ENCODE measurements around the gene NPAS3.

Gene NPAS3

DNA sequence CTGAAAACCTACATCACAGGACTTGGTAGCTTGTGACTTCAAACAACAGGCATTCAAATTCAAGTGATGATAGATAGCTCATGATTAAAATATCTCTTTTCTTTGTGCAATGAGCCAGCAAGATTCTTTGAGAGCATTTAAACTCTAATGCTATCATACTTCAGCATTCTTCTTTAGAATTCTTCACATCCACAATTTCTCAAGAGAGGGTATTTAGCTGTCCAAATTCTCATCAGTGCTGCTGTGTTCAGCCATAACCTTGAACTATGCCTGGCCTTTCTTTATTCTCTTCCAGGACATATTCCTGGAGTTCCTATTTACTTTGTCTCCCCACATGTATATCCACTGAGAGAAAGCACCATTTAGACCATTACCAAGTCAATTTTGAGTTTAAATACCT lies 691.1 kb downstream of the NPAS3 start:
- H3K4me1 ChIP-seq (ENCODE audit: control insufficient read depth in 5 of 5, insufficient read depth in 5 of 5, low read length in 5 of 5) = no peaks in the 10 kb centered on the region
- H3K9me3 ChIP-seq (ENCODE audit: control insufficient read depth in 5 of 5, low read length in 5 of 5) = no peaks in the 10 kb centered on the region
- H3K27me3 ChIP-seq (ENCODE audit: control insufficient read depth in 5 of 5, insufficient read depth in 4 of 5, low read length in 5 of 5) = no peaks in the 10 kb centered on the region
- H3K9ac ChIP-seq (ENCODE audit: low read length in 5 of 5) = no peak overlapping the region
- no peaks in the 10 kb centered on the region for H3K36me3 ChIP-seq (ENCODE audit: control insufficient read depth in 5 of 5, insufficient read depth in 5 of 5, low read length in 5 of 5)
- H3K27ac ChIP-seq (ENCODE audit: low read depth, low read length) = no peak overlapping the region
- H3K4me3 ChIP-seq (ENCODE audit: low read depth in 1 of 5, low read length in 5 of 5) = no peak overlapping the region

DNA sequence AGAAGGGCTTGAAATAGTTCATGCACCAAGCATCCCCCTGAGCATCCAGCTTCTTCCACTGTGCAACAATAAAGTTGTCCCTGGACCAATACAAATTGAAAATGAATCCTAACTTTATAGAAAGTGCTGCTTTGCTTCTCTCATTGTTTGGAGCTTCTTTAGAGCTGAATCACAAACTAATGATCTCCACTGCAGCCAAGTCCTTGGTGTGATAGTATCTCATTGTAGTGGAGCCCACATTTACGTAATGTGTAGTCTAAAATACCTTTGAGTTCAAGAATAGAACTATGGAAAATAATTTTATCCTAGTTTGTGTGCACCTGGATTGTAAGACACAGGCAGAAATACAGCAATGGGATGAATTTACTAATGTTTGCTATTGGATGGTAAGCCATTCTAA lies 692.3 kb downstream of the NPAS3 start:
- no peaks in the 10 kb centered on the region for H3K27me3 ChIP-seq (ENCODE audit: control insufficient read depth in 5 of 5, insufficient read depth in 4 of 5, low read length in 5 of 5)
- no peaks in the 10 kb centered on the region for H3K36me3 ChIP-seq (ENCODE audit: control insufficient read depth in 5 of 5, insufficient read depth in 5 of 5, low read length in 5 of 5)
- H3K9me3 ChIP-seq (ENCODE audit: control insufficient read depth in 5 of 5, low read length in 5 of 5) = no peaks in the 10 kb centered on the region
- H3K4me3 ChIP-seq (ENCODE audit: low read depth in 1 of 5, low read length in 5 of 5) = no peak overlapping the region
- no peak overlapping the region for H3K27ac ChIP-seq (ENCODE audit: low read depth, low read length)
- H3K9ac ChIP-seq (ENCODE audit: low read length in 5 of 5) = no peak overlapping the region
- no peaks in the 10 kb centered on the region for H3K4me1 ChIP-seq (ENCODE audit: control insufficient read depth in 5 of 5, insufficient read depth in 5 of 5, low read length in 5 of 5)

DNA sequence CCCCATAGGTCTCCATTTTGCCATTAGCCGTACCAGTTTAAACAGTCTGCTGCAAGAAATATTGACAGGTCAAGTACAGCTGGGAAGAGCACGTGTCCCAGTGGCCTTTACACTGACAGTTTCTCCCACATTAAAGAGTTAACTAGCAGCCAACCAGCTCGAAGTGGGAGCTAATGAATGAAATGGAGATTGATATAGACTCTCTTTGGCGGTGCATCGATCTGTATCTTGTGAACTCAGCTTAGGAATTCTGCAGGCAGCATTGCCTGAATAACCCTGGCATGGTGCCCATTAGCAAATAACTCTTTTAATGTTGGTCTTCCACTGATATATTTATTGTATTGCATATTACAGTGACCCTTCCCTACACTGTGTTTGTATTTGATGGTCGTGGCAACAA lies 692.8 kb downstream of the NPAS3 start:
- Histone ChIP-seq H3K27ac (ENCODE audit: low read depth, low read length) (no peak overlapping the region), H3K4me1 (ENCODE audit: control insufficient read depth in 5 of 5, insufficient read depth in 5 of 5, low read length in 5 of 5) (no peaks in the 10 kb centered on the region), H3K4me3 (ENCODE audit: low read depth in 1 of 5, low read length in 5 of 5) (no peak overlapping the region), H3K9me3 (ENCODE audit: control insufficient read depth in 5 of 5, low read length in 5 of 5) (no peaks in the 10 kb centered on the region), H3K27me3 (ENCODE audit: control insufficient read depth in 5 of 5, insufficient read depth in 4 of 5, low read length in 5 of 5) (no peaks in the 10 kb centered on the region), H3K36me3 (ENCODE audit: control insufficient read depth in 5 of 5, insufficient read depth in 5 of 5, low read length in 5 of 5) (no peaks in the 10 kb centered on the region), H3K9ac (ENCODE audit: low read length in 5 of 5) (no peak overlapping the region)

- no peaks in the 10 kb centered on the region for H3K9me3 ChIP-seq (ENCODE audit: control insufficient read depth in 5 of 5, low read length in 5 of 5)
- no peaks in the 10 kb centered on the region for H3K4me1 ChIP-seq (ENCODE audit: control insufficient read depth in 5 of 5, insufficient read depth in 5 of 5, low read length in 5 of 5)
- no peak overlapping the region for H3K27ac ChIP-seq (ENCODE audit: low read depth, low read length)
Measured at GRCh38 chr14:33634631-33635030, 696.0 kb downstream of the NPAS3 start.

DNA sequence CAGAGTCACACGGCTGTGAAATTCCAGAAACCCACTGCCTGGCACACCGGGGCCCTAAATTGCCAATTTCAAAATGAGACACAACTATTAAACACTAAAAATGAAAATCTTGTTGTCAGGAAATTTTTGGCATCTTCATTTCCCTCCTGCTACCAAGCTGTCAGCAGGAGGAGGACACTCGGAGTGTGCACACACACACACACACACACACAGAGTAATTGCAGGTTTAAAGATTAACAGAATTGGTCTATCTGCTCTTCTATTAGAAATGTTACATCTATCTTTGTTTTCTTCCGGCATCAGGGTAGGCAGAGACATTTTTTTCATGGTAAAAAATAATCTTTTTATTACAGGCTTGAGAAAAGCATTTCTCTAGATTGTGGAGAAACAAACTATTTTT lies 698.0 kb downstream of the NPAS3 start:
- H3K36me3 ChIP-seq (ENCODE audit: control insufficient read depth in 5 of 5, insufficient read depth in 5 of 5, low read length in 5 of 5) = no peaks in the 10 kb centered on the region
- no peak overlapping the region for H3K27ac ChIP-seq (ENCODE audit: low read depth, low read length)
- H3K9ac ChIP-seq (ENCODE audit: low read length in 5 of 5) = no peak overlapping the region
- H3K27me3 ChIP-seq (ENCODE audit: control insufficient read depth in 5 of 5, insufficient read depth in 4 of 5, low read length in 5 of 5) = no peaks in the 10 kb centered on the region
- no peaks in the 10 kb centered on the region for H3K9me3 ChIP-seq (ENCODE audit: control insufficient read depth in 5 of 5, low read length in 5 of 5)
- no peaks in the 10 kb centered on the region for H3K4me1 ChIP-seq (ENCODE audit: control insufficient read depth in 5 of 5, insufficient read depth in 5 of 5, low read length in 5 of 5)
- H3K4me3 ChIP-seq (ENCODE audit: low read depth in 1 of 5, low read length in 5 of 5) = no peak overlapping the region

More at GRCh38 chr14:33634631-33635030, 696.0 kb downstream of the NPAS3 start:
- no peaks in the 10 kb centered on the region for H3K27me3 ChIP-seq (ENCODE audit: control insufficient read depth in 5 of 5, insufficient read depth in 4 of 5, low read length in 5 of 5)
- no peak overlapping the region for H3K9ac ChIP-seq (ENCODE audit: low read length in 5 of 5)
- no peaks in the 10 kb centered on the region for H3K36me3 ChIP-seq (ENCODE audit: control insufficient read depth in 5 of 5, insufficient read depth in 5 of 5, low read length in 5 of 5)
- no peak overlapping the region for H3K4me3 ChIP-seq (ENCODE audit: low read depth in 1 of 5, low read length in 5 of 5)

GRCh38 chr14:33642080-33642479 lies 703.4 kb downstream of the NPAS3 start:
- no peak overlapping the region for H3K27ac ChIP-seq (ENCODE audit: low read depth, low read length)
- H3K4me1 ChIP-seq (ENCODE audit: control insufficient read depth in 5 of 5, insufficient read depth in 5 of 5, low read length in 5 of 5) = no peaks in the 10 kb centered on the region
- H3K9ac ChIP-seq (ENCODE audit: low read length in 5 of 5) = no peak overlapping the region
- H3K36me3 ChIP-seq (ENCODE audit: control insufficient read depth in 5 of 5, insufficient read depth in 5 of 5, low read length in 5 of 5) = no peaks in the 10 kb centered on the region
- no peaks in the 10 kb centered on the region for H3K27me3 ChIP-seq (ENCODE audit: control insufficient read depth in 5 of 5, insufficient read depth in 4 of 5, low read length in 5 of 5)
- H3K4me3 ChIP-seq (ENCODE audit: low read depth in 1 of 5, low read length in 5 of 5) = no peak overlapping the region
- H3K9me3 ChIP-seq (ENCODE audit: control insufficient read depth in 5 of 5, low read length in 5 of 5) = no peaks in the 10 kb centered on the region

GRCh38 chr14:33642691-33643244 lies 704.1 kb downstream of the NPAS3 start:
- Histone ChIP-seq H3K4me1 (ENCODE audit: control insufficient read depth in 5 of 5, insufficient read depth in 5 of 5, low read length in 5 of 5) (no peaks in the 10 kb centered on the region), H3K36me3 (ENCODE audit: control insufficient read depth in 5 of 5, insufficient read depth in 5 of 5, low read length in 5 of 5) (no peaks in the 10 kb centered on the region), H3K9ac (ENCODE audit: low read length in 5 of 5) (no peak overlapping the region), H3K27me3 (ENCODE audit: control insufficient read depth in 5 of 5, insufficient read depth in 4 of 5, low read length in 5 of 5) (no peaks in the 10 kb centered on the region), H3K4me3 (ENCODE audit: low read depth in 1 of 5, low read length in 5 of 5) (no peak overlapping the region), H3K27ac (ENCODE audit: low read depth, low read length) (no peak overlapping the region), H3K9me3 (ENCODE audit: control insufficient read depth in 5 of 5, low read length in 5 of 5) (no peaks in the 10 kb centered on the region)

- Histone ChIP-seq H3K36me3 (ENCODE audit: control insufficient read depth in 5 of 5, insufficient read depth in 5 of 5, low read length in 5 of 5) (no peaks in the 10 kb centered on the region), H3K4me1 (ENCODE audit: control insufficient read depth in 5 of 5, insufficient read depth in 5 of 5, low read length in 5 of 5) (no peaks in the 10 kb centered on the region)
Measured at GRCh38 chr14:33643426-33644181, 704.9 kb downstream of the NPAS3 start.

GRCh38 chr14:33646692-33647260 lies 708.1 kb downstream of the NPAS3 start:
- no peaks in the 10 kb centered on the region for H3K27me3 ChIP-seq (ENCODE audit: control insufficient read depth in 5 of 5, insufficient read depth in 4 of 5, low read length in 5 of 5)

More at GRCh38 chr14:33643426-33644181, 704.9 kb downstream of the NPAS3 start:
- H3K9me3 ChIP-seq (ENCODE audit: control insufficient read depth in 5 of 5, low read length in 5 of 5) = no peaks in the 10 kb centered on the region
- no peak overlapping the region for H3K9ac ChIP-seq (ENCODE audit: low read length in 5 of 5)
- no peaks in the 10 kb centered on the region for H3K27me3 ChIP-seq (ENCODE audit: control insufficient read depth in 5 of 5, insufficient read depth in 4 of 5, low read length in 5 of 5)
- H3K27ac ChIP-seq (ENCODE audit: low read depth, low read length) = no peak overlapping the region
- H3K4me3 ChIP-seq (ENCODE audit: low read depth in 1 of 5, low read length in 5 of 5) = no peak overlapping the region

DNA sequence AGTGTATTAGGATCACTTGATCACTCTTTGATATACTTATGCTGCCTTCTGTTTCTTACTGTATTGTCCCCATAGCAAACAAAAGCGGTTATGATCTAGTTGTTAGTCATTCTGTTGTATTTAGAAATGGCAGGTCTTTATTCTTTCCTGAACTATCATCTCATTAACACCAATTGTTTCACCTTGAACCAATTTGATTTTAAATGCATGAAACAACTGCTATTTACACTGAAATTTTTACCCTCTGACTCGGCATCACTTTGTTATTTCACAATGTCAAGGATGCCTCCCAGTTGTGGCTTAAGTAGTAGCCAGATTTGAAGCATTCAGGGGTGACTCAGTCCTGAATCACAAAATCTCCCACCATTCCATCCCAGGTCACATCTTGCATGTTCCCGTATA lies 708.7 kb downstream of the NPAS3 start:
- Histone ChIP-seq H3K27ac (ENCODE audit: low read depth, low read length) (no peak overlapping the region), H3K4me1 (ENCODE audit: control insufficient read depth in 5 of 5, insufficient read depth in 5 of 5, low read length in 5 of 5) (no peaks in the 10 kb centered on the region), H3K4me3 (ENCODE audit: low read depth in 1 of 5, low read length in 5 of 5) (no peak overlapping the region), H3K36me3 (ENCODE audit: control insufficient read depth in 5 of 5, insufficient read depth in 5 of 5, low read length in 5 of 5) (no peaks in the 10 kb centered on the region), H3K27me3 (ENCODE audit: control insufficient read depth in 5 of 5, insufficient read depth in 4 of 5, low read length in 5 of 5) (no peaks in the 10 kb centered on the region), H3K9ac (ENCODE audit: low read length in 5 of 5) (no peak overlapping the region), H3K9me3 (ENCODE audit: control insufficient read depth in 5 of 5, low read length in 5 of 5) (no peaks in the 10 kb centered on the region)

More at GRCh38 chr14:33646692-33647260, 708.1 kb downstream of the NPAS3 start:
- H3K36me3 ChIP-seq (ENCODE audit: control insufficient read depth in 5 of 5, insufficient read depth in 5 of 5, low read length in 5 of 5) = no peaks in the 10 kb centered on the region
- H3K9ac ChIP-seq (ENCODE audit: low read length in 5 of 5) = no peak overlapping the region
- no peak overlapping the region for H3K4me3 ChIP-seq (ENCODE audit: low read depth in 1 of 5, low read length in 5 of 5)
- H3K4me1 ChIP-seq (ENCODE audit: control insufficient read depth in 5 of 5, insufficient read depth in 5 of 5, low read length in 5 of 5) = no peaks in the 10 kb centered on the region
- no peaks in the 10 kb centered on the region for H3K9me3 ChIP-seq (ENCODE audit: control insufficient read depth in 5 of 5, low read length in 5 of 5)
- H3K27ac ChIP-seq (ENCODE audit: low read depth, low read length) = no peak overlapping the region
